Measurements from ENCODE around the gene PRR15L.
"Not testable (repeated sequence)": the region's sequence is repeated elsewhere in the genome, so short reads cannot be mapped to it uniquely, and the experiment has no call there.

PRR15L gene

DNA sequence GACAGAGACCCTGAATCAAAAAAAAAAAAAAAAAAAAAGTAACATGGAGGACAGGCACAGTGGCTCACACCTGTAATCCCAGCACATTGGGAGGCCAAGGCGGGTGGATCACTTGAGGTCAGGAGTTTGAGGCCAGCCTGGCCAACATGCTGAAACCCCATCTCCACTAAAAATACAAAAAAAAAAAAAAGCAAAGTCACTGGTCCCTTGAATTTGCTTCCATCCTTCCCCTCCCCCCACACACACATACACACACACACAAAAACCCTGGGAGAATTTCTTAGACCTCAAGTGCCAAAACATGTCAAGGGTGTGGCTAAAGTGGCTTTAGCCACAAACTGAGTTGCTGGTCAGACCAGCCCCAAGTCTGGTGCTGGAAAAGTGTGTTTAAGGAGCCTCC, 30.8 kb upstream of the PRR15L start:
- not testable (repeated sequence) for DNase-seq (ENCODE audit: low read depth)

DNA sequence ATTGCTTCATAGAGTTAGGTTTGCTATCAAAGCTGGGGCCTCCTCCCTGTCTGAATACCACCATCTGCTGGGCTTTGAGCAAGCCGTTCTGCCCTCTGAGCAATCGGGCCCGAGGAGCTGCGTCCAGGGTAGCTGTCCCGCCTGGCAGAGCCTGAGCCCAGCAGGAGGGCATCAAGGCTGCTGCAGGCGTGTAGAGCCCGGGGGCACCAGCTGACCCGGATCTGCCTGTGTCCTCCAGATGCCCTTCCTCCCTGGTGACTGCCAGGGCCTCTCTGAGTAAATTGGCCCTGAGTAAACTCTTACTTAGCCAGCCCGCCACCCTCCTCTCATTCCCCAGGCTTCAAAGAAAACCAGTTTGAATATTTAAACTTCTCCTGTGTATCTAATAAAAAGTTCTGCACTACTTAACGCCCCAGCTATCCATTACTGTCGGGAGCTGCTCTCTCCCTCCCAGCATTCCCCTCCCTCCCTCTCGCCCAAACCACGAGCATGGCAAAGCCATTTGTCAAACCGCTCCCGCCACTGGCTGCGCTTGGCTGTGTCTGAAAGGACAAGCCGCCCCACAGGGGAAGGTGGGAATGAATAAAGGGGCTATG, 29.7 kb upstream of the PRR15L start:
- DNase-seq (ENCODE audit: low read depth), result no peak

DNA sequence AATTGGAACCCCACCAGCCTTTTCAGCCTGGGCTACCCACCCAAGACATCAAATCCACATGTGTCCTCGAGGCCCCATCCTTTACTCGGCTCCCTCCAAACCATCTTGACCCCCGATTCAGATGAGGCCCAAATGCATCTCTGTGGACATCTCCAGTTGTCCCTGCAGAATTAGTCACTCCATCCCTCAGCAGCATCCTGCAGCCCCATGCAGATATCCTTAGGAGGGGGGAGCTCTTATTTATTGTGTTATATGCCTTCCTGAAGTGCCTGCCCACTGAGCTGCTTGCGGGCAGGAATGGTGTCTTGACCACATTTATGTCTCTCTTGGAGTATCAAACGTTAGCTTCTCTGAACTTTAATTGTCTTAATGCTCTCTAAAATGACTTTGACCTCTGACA, 28.8 kb upstream of the PRR15L start:
- no peak for DNase-seq (ENCODE audit: low read depth)

DNA sequence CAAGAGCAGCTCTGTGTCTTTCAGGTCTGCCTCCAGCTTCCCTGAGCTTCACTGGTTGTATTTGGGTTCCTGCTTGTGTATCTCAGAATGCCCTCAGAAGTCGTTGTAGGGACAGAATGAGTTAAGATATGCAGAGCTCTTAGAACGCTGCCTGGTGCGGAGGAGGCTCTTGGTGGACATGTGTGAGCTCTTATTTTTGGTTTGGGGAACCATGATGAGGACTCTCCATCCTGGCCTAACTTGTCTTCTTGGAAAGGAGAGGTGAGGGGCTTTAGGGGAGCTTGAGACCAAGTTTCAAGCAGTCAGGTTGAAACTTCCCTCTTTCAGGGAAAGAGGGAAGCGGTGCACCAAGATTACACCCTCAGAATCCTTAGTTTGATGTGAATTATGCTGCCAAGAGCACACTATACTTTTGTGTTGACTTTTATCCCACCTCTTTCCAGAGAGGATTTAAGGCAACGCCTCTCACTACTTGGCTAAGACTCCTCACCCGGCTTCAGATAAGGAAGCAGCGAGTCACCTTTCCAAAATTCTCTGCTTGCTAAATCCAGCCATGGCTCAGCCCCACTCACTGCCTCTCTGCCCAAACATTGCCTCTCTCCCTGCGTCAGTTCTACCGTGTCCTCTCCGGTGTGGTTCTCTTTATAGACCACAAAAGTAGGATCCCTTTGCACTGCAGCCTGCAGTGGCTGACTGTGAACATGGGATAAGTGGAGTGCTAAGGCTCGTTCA, 26.0 kb upstream of the PRR15L start:
- no peak for DNase-seq (ENCODE audit: low read depth)

DNA sequence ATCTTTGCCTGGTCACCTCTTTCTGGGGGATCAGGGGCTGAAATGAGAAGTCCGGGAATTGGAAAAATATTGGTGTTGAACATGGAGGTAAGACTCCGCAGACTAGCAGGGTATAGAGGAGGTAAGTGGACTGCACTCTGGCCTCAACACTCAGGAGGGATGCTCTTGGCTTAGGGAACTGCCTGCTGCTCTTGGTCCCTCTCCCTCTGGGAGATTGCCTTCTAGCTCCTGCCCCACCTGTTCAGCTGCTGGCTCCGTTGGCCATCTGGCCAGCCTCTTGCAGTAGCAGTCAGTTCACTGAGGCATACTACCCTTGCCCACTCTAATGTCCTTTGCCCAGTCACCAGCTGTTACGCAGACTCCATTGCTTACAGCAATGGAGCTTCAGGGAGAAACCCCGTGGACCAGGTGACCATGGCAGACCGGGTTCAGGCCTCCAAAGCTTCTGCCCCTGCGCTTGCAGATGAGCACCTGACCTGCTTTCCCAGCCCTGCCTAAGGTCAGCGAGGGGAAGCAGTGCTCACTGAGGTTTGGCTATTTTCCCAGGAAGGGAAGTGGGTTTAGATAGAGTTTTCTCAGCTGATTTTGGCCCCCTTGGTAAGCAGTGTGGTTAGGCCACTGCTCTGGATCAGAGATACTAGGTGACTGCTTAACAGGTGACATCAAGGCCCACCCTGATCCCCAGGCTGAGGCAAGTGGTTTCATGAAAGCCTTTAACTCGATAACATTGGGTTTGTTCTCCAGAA, 25.1 kb upstream of the PRR15L start:
- DNase-seq (ENCODE audit: low read depth), result no peak

DNA sequence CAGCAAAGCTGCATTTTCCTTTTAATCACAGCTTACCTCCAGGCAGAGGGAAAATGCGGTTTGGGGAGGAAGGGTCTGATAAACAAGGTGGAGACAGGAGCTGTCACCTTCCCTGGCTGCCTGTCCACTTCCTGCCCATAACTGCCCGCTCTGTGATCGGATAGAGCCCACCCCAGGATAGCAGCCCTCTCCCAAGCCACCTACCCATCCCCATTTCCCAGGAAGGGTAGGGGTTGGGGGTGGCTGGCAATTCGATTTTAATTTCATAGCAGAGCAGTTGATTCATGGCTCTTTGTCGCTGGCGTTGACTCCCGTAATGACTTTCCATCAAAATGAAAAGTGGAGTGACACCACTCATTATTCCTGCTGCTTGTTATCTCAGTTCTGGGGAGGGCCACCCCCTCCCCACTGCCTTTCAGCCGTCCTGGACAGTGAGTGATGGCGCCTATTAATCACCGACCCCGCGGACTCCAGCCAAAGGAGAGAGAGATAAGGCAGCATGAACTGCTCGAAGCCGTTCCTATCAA, 24.5 kb upstream of the PRR15L start:
- DNase-seq (ENCODE audit: low read depth), result no peak

DNA sequence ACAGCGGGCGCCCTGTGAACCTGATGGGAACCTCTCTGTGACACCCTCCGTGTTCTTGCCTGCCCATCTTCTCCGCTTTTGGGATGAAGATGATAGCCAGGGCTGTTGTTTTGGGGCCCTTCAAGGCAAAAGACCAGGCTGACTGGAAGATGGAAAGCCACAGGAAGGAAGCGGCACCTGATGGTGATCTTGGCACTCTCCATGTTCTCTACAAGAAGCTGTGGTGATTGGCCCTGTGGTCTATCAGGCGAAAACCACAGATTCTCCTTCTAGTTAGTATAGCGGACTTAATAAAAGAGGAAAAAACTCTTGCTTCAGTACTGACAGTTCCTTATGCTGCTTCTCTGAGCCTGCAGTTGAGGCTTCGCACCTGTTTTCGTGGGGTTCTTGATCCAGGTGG, 23.8 kb upstream of the PRR15L start:
- no peak for DNase-seq (ENCODE audit: low read depth)

DNA sequence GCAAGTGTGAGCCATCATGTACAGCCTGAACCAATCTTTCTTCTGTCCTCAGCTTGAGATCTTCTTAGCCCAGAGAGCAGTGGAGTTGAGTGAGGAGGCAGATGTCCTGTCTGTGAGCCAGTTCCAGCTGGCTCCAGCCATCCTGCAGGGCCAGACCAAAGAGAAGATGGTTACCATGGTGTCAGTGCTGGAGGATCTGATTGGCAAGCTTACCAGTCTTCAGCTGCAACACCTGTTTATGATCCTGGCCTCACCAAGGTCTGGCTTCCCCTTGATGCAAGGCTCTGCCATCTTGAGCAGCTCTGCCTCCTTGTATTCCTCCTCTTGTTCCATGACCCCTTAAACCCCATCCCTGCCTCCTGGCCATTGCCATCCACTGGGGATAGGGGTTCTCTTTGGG, 22.9 kb upstream of the PRR15L start:
- no peak for DNase-seq (ENCODE audit: low read depth)

DNA sequence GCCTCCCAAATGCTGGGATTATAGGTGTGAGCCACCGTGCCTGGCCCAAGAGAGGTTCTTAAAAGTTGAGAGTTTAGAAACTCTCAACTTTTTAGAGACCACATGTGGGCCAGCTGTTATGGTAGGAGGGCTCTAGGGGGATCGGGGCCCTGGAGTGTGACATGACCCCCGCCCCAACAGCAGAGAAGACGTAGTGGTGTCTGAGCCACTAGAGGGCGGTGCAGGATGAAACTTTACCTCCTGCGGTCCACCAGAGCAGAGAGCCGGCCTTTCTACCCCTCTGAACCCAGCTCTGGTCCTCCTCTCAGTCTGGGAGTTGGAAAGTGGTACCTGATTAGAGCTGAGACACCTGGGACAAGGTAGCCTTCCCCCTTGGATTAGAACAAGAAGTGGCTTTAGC, 20.6 kb upstream of the PRR15L start:
- peak; percentile 21 for DNase-seq (ENCODE audit: low read depth)

DNA sequence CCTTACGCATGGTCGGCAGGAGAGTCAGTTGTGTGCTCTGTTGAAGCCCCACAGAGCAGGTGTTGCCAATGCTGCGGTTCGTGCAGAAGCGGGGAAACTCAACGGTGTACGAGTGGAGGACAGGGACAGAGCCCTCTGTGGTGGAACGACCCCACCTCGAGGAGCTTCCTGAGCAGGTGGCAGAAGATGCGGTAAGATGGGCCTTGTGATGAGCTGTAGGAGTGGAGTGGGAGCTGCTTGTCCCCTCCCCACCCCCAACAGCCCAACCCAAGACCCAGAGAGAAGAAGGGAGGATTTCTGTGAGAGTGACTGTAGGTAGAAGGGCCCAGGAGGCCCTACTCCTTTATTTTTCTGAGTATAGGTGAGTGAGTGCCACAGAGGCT, 18.1 kb upstream of the PRR15L start:
- no peak for DNase-seq (ENCODE audit: low read depth)

DNA sequence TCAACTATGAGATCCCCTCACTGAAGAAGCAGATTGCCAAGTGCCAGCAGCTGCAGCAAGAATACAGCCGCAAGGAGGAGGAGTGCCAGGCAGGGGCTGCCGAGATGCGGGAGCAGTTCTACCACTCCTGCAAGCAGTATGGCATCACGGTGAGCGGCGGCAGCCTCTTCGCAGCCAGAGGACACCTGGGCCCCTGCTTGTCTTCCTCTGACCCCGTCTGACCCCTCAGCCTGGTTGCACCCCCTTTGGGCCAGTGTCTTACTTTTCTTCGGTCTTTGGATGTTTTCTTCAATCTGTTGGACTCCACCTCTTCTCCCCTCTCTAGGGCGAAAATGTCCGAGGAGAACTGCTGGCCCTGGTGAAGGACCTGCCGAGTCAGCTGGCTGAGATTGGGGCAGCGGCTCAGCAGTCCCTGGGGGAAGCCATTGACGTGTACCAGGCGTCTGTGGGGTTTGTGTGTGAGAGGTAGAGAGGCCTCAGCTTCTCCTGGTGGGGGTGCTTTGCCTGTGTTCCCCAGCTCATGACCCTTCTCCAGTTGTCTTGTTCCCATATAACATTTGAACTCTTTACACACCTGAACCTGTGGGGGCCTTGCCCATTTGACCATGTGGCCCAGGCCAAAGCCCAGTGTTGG, 17.6 kb upstream of the PRR15L start:
- no peak for DNase-seq (ENCODE audit: low read depth)

DNA sequence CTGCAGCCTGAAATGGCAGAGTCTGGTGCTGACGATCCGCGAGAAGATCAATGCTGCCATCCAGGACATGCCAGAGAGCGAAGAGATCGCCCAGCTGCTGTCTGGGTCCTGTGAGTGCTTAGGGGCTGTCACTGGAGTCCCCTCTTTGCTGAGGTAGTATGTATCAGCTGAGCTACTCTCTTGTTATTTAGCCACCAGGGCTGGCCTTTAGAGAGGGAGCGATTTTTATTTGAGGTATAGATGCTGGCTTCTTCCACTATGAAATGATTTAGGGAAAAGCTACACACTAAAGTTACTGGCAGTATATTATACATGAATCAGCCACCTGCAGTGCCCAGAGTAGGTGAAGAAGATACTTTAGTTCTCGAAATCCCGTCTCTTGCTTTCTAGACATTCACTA, 15.9 kb upstream of the PRR15L start:
- DNase-seq (ENCODE audit: low read depth), result no peak

DNA sequence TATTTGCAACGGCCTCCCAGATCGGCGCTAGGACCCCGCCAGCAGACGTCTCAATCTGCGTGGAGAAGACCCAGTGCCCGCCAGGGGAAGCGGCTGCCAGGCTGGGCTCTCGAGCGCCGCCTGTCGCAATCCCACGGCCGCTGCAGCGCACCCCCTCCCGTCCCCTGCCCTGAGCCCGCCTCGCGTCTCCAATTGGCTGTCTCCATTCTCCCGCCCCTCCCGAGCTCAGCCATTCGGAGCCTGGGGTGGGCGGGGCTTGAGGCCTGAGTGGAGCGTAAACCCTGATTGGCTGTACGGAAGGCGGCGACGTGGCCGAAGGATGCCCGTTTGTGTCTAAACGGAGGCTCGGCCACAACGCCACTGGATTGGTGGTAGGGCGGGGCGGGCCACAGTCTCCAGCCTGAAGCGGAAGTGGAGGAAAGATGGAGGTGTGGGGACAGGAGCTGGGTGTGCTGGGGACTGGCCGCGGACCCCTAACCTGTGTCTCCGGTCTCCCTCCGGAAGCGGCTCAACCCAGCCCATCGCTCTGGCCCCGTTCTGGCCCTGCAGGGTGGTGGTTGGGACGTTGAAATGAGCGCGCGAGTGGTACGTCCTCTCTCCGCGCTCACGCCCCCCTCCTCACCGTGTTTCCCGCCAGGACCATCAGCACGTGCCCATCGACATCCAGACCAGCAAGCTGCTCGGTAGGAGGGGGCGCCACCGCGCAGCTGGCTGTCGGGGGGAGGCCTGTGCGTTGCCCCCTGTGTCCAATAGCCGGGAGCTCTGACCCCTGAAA, 13.2 kb upstream of the PRR15L start, which contains the start of gene CDK5RAP3:
Gene CDK5RAP3 (plus strand): TSS at position 389 of the 775 bp plus-strand sequence. CDS start 34 bp downstream, at position 423.
- peak; percentile 99 for DNase-seq (ENCODE audit: low read depth)

DNA sequence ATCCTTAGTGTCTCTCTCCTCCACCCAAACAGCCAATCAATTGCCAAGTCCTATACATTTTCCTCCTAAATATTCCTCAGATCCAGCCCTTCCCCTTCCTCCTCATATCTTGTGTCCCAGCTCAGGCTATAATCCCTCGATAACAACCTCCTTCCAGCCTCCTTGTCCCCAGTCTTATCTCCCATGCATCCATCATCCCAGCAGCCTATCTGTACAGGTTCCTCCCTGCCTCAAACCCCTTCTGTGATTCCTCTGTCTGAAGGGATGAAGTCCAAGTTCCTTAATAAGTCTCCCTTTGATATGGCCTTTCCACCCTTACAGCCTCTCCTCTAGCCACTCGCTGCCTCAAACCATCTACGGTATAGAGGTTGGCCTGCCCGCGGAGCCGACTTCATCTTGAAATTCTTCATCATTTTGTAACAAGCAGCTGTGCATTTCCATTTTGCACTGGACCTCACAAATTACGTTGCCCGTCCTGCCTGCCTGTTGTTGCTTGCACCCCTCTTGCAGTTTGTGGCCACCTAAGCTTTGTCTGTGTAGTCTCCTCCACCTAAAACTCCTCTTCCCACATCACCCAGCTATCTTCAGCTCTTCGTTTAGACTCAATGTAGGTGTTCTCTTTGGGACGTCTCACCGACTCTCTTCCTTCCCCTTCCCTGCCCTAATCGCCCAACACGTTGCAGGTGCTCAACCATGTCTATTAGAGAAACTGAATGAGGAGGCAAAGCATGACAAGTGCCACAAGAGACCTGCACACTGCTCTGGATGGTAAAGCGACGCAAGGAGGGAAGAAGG, 12.4 kb upstream of the PRR15L start:
- DNase-seq (ENCODE audit: low read depth), result no peak

DNA sequence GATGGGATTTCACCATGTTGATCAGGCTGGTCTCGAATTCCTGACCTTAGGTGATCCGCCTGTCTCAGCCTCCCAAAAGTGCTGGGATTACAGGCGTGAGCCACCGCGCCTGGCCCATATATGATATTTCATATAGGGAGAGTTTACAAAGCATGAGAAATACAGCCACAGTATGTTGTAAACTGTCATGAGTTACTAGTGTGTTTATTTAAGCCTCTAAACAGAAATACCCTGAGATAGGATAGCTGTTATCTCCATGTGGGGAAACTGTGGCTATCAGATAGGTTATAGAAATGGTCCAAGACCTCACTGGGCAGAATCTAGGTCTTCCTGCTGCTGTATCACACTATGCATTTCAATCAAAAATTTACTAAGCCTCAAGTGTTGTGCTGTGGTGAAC, 11.2 kb upstream of the PRR15L start:
- no peak for DNase-seq (ENCODE audit: low read depth)

DNA sequence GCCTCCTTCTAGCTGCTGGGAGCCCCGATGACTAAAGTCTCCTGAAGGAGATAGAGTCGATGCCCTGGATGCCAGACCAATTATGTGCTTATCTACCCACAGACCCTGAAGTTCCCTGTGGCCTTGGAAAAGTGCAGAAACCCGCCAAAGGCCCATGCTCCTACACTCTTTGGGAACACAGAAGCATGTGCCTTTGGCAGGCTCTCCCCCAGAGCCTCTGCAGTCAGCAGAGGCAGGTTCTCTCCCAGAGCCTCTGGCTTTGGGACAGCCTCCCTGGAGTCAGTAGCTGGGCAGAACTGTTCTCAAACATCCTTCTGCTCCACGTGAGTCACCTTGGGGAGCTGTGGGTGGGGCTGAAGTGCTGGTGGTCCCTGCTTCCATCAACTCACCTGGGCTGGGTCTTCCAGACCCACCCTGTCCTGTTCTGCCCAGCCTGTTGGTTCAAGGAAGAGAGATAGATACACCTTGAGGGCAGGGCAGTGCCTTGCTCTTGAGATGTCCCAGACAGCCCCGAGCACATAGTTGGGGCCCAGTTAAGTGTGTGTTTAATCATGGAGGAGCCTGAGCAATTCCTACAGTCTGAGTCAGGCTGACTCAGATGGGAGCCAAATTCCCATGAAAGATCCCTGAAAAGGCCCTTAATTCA, 10.0 kb upstream of the PRR15L start:
- DNase-seq (ENCODE audit: low read depth), result no peak

DNA sequence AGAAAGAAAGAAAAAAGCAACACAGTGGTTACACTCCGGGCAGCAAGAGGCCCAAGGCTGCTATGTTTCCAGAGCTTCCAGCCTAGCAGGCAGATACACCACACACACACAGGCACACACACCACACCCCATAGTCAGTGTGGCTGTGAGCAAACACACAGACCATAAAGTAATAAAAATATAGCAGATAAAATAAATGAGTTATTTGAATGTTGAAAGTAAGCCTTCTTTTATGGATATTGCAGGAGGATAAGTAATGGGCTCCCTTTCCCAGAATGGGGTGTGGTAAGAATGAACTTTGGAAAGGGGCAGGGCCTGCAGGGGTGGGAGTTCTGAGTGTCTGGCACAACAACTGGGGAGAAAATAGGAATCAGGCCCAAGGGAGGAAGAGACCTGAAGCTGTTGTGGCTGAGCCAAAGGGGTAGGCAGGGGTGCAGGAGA, 8.4 kb upstream of the PRR15L start:
- no peak for DNase-seq (ENCODE audit: low read depth)

DNA sequence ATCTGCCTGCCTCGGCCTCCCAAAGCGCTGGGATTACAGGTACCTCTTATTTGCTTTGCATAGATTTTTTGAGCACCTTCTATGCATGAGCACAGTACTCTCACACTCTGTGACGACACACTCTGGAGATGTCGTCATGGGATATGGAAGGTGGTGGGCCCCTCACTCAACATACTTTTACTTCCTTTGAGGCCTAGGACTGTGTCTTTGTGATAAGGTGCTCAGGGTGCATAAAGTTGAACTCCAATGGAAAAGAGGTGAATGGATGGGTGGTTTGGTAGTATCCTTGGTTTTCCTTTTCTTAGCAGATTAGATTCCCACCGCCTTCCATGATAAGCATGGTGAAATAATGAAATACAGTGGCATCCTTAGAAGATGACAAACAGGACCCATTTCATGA, 7.2 kb upstream of the PRR15L start:
- no peak for DNase-seq (ENCODE audit: low read depth)

DNA sequence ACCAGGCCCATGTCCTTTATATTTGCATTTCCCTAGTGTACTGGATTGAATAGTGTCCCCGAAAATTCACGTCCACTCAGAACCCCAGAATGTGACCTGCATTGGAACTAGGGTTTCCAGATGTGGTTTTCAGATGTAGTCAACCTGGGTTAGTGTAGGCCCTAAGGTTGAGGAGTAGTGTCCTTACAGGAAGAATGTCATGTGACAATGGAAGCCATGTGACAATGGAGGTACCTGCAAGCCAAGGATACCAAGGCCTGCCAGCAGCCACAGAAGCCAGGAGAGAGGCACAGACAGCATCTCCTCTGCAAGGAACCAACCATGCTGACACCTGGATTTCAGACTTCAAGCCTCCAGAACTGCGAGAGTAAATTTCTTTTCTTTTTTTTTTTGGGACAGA, 5.2 kb upstream of the PRR15L start:
- DNase-seq (ENCODE audit: low read depth), result no peak

DNA sequence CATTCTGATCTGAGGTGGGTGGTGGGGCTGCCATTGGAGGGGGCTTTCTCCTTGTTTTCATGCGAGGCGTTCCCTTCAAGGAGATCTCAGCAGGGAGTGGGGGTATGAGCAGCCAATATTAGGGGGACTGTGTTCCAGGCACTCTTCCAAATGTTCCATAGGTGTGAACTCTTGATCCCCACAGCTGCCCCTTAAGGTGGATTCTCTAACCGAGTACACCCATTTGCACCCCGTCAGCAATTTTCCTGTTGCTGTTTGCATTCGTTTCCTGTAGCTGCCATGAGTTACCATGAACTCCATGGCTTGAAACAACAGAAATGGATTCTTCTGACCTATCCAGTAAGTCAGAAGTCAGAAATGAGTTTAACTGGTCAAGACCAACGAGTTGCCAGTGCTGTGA, 3.7 kb upstream of the PRR15L start:
- no peak for DNase-seq (ENCODE audit: low read depth)
